Osteocyte (in vitro differentiated cells): ENCODE data around the gene MPZL3. TPM values are rescaled to one million over a fixed set of nuclear protein-coding genes. Genes with fewer than 3 reads are reported as not detected.

Source experiments
- DNase-seq: peaks from one replicate; pipeline ENCODE4 v3.0.0; 2021; ENCODE audit warnings: mixed read lengths; ENCODE audit not compliant: unreplicated experiment; ENCODE audit errors: extremely low spot score
- H3K27ac Mint-ChIP-seq: one replicate; pipeline ENCODE4 v1.8.0; 2021; ENCODE audit warnings: mild to moderate bottlenecking, mixed read lengths; ENCODE audit not compliant: unreplicated experiment
- H3K27me3 Mint-ChIP-seq: one replicate; pipeline ENCODE4 v1.8.0; 2021; ENCODE audit warnings: mixed read lengths; ENCODE audit not compliant: unreplicated experiment
- H3K36me3 Mint-ChIP-seq: one replicate; pipeline ENCODE4 v1.8.0; 2021; ENCODE audit warnings: mixed read lengths; ENCODE audit not compliant: unreplicated experiment
- H3K4me1 Mint-ChIP-seq: one replicate; pipeline ENCODE4 v1.8.0; 2021; ENCODE audit warnings: mixed read lengths; ENCODE audit not compliant: unreplicated experiment
- H3K4me3 Mint-ChIP-seq: one replicate; pipeline ENCODE4 v1.8.0; 2021; ENCODE audit warnings: mild to moderate bottlenecking, moderate library complexity, mixed read lengths; ENCODE audit not compliant: unreplicated experiment
- H3K9me3 Mint-ChIP-seq: one replicate; pipeline ENCODE4 v1.8.0; 2021; ENCODE audit warnings: mixed read lengths; ENCODE audit not compliant: unreplicated experiment
- CTCF ChIP-seq: fragments of 200-600 bp; sonication (generic); IDR thresholded peaks from 2 replicates; pipeline ENCODE4 v1.5.0; 2021; ENCODE audit warnings: antibody characterized with exemption, mild to moderate bottlenecking, moderate library complexity
- total RNA-seq: library from RNA; stranded (reverse); gene quantifications from 2 replicates; pipeline ENCODE4 v1.2.1, GENCODE V29; 2021

Gene MPZL3
- total RNA-seq, 1 donor from 2014 or later: 0.40 TPM

GRCh38 chr11:118239509-118240205, 12.5 kb downstream of the MPZL3 start:
- DNase-seq: no peak
- TF ChIP-seq CTCF: no peak
- Mint-ChIP-seq H3K4me3 (no peak overlapping the region), H3K36me3 (no peaks in the 10 kb centered on the region), H3K27ac (no peak overlapping the region), H3K9me3 (no peaks in the 10 kb centered on the region), H3K27me3 (peaks cover 55% of the 10 kb centered on the region), H3K4me1 (no peaks in the 10 kb centered on the region)

- H3K4me3 Mint-ChIP-seq: no peak overlapping the region
- no peaks in the 10 kb centered on the region for H3K9me3 Mint-ChIP-seq
- no peaks in the 10 kb centered on the region for H3K36me3 Mint-ChIP-seq
- no peak overlapping the region for H3K27ac Mint-ChIP-seq
- peaks cover 56% of the 10 kb centered on the region for H3K27me3 Mint-ChIP-seq
- no peaks in the 10 kb centered on the region for H3K4me1 Mint-ChIP-seq
- no peak for TF ChIP-seq CTCF
- DNase-seq: no peak
These were observed 13.2 kb downstream of the MPZL3 start for GRCh38 chr11:118238929-118239328.

GRCh38 chr11:118238421-118238820, 13.7 kb downstream of the MPZL3 start:
- no peaks in the 10 kb centered on the region for H3K4me1 Mint-ChIP-seq
- no peaks in the 10 kb centered on the region for H3K36me3 Mint-ChIP-seq
- no peaks in the 10 kb centered on the region for H3K9me3 Mint-ChIP-seq
- no peak overlapping the region for H3K27ac Mint-ChIP-seq
- peaks cover 52% of the 10 kb centered on the region for H3K27me3 Mint-ChIP-seq
- no peak overlapping the region for H3K4me3 Mint-ChIP-seq
- no peak for TF ChIP-seq CTCF
- DNase-seq: no peak

- no peak for TF ChIP-seq CTCF
- peaks cover 35% of the 10 kb centered on the region for H3K27me3 Mint-ChIP-seq
- H3K27ac Mint-ChIP-seq: no peak overlapping the region
- no peak overlapping the region for H3K4me3 Mint-ChIP-seq
- no peak for DNase-seq
- H3K4me1 Mint-ChIP-seq: no peaks in the 10 kb centered on the region
- no peaks in the 10 kb centered on the region for H3K36me3 Mint-ChIP-seq
- H3K9me3 Mint-ChIP-seq: no peaks in the 10 kb centered on the region
These were observed 16.0 kb downstream of the MPZL3 start for GRCh38 chr11:118236170-118236569.

- H3K27ac Mint-ChIP-seq: no peak overlapping the region
These were observed 17.3 kb downstream of the MPZL3 start for GRCh38 chr11:118234833-118235232.

More at GRCh38 chr11:118234833-118235232, 17.3 kb downstream of the MPZL3 start:
- no peak for DNase-seq
- H3K4me3 Mint-ChIP-seq: no peak overlapping the region
- H3K9me3 Mint-ChIP-seq: no peaks in the 10 kb centered on the region
- no peaks in the 10 kb centered on the region for H3K36me3 Mint-ChIP-seq
- no peaks in the 10 kb centered on the region for H3K4me1 Mint-ChIP-seq
- no peak for TF ChIP-seq CTCF
- peaks cover 27% of the 10 kb centered on the region for H3K27me3 Mint-ChIP-seq
